Skeletal muscle tissue (tissue), 4 donors: ENCODE data around the gene MTMR10. TPM values are rescaled to one million over a fixed set of nuclear protein-coding genes. Genes with fewer than 3 reads are reported as not detected.

Source experiments
- H3K27ac ChIP-seq: one replicate; pipeline ENCODE4 v1.7.0; 2013; ENCODE audit warnings: mild to moderate bottlenecking, low read depth, low read length, inconsistent platforms
- H3K27me3 ChIP-seq, 3 donors: one replicate each; pipeline ENCODE4 v1.7.0; 2013; ENCODE audit warnings: low read length in 3 of 3; ENCODE audit not compliant: control insufficient read depth in 3 of 3, insufficient read depth in 3 of 3
- H3K36me3 ChIP-seq, 3 donors: one replicate each; pipeline ENCODE4 v1.7.0; 2013; ENCODE audit warnings: low read length in 3 of 3; ENCODE audit not compliant: control insufficient read depth in 3 of 3, insufficient read depth in 3 of 3
- H3K4me1 ChIP-seq, 3 donors: one replicate each; pipeline ENCODE4 v1.7.0; 2013; ENCODE audit warnings: low read length in 3 of 3, mild to moderate bottlenecking in 3 of 3; ENCODE audit not compliant: control insufficient read depth in 3 of 3, insufficient read depth in 3 of 3
- H3K4me3 ChIP-seq, 3 donors: one replicate each; pipeline ENCODE4 v1.7.0; 2013; ENCODE audit warnings: low read length in 3 of 3
- H3K9ac ChIP-seq, 3 donors: one replicate each; pipeline ENCODE4 v1.7.0; 2013; ENCODE audit warnings: low read length in 3 of 3, mild to moderate bottlenecking in 3 of 3, moderate library complexity in 2 of 3, low read depth in 1 of 3
- H3K9me3 ChIP-seq, 3 donors: one replicate each; pipeline ENCODE4 v1.7.0; 2013; ENCODE audit warnings: low read length in 3 of 3; ENCODE audit not compliant: control insufficient read depth in 3 of 3
- total RNA-seq: library from RNA; depleted of rRNA; stranded (reverse); fragments of >200 nt; gene quantifications from one replicate; pipeline ENCODE4 v1.2.3, GENCODE V29; 2014
- donor health status: Osteomylitis.

Gene MTMR10
- total RNA-seq, 1 donor from 2014 or later: 21.4 TPM

DNA sequence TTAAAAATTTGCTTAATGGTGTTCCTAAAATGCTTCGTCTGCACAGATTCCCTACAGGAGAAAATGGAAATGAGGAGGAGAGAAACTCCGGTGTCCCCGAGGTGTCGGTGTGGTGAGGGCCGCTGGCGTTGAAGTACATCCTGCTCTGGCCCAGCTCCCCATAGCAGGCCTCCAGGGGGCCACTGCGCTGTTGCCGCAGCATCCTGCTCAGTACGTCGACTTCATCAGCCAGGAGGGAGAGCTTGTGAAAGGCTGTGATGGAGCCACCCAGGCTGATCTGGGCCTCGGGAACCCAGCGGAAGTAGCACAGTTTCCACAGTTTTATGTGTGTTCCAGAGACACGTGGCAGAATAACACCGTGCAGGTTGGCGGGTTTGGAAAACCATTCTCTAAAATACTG lies 49.9 kb downstream of the MTMR10 start:
- no peak overlapping the region for H3K4me3 ChIP-seq
- H3K27me3 ChIP-seq: no peaks in the 10 kb centered on the region
- H3K9ac ChIP-seq: no peak overlapping the region
- no peak overlapping the region for H3K27ac ChIP-seq
- H3K4me1 ChIP-seq: peaks cover 0 to 5% (median 0%) of the 10 kb centered on the region in 3 donors
- peaks cover 67 to 83% (median 70%) of the 10 kb centered on the region in 3 donors for H3K36me3 ChIP-seq
- no peaks in the 10 kb centered on the region for H3K9me3 ChIP-seq

GRCh38 chr15:30940359-30940758 lies 51.1 kb downstream of the MTMR10 start:
- H3K27ac ChIP-seq: no peak overlapping the region

DNA sequence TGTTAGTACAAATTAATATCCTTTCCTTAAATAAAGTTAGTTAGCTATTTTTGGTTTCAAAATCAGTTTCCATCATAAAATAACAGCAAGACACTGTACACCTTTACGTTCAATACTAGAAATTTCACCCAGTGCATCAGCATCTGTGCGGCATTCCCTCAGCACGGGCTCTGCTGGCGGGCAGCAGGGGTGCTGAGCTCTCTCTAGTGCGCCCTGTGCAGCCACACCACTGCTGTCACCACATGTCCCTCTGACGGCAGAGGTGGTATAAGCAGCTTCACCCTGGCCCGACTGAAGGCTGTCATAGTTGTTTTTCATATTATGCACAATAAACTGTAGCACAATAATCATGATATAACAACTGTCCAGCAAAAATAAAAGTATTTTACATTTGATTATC lies 52.3 kb downstream of the MTMR10 start:
- Histone ChIP-seq H3K9me3 (no peaks in the 10 kb centered on the region), H3K27ac (no peak overlapping the region), H3K27me3 (no peaks in the 10 kb centered on the region), H3K4me3 (no peak overlapping the region), H3K9ac (no peak overlapping the region), H3K4me1 (peaks cover 0 to 5% (median 0%) of the 10 kb centered on the region in 3 donors), H3K36me3 (peaks cover 57 to 70% (median 60%) of the 10 kb centered on the region in 3 donors)

More at GRCh38 chr15:30940359-30940758, 51.1 kb downstream of the MTMR10 start:
- Histone ChIP-seq H3K27me3 (no peaks in the 10 kb centered on the region), H3K36me3 (peaks cover 59 to 79% (median 62%) of the 10 kb centered on the region in 3 donors), H3K9me3 (no peaks in the 10 kb centered on the region), H3K4me1 (peaks cover 0 to 5% (median 0%) of the 10 kb centered on the region in 3 donors), H3K9ac (no peak overlapping the region), H3K4me3 (no peak overlapping the region)

DNA sequence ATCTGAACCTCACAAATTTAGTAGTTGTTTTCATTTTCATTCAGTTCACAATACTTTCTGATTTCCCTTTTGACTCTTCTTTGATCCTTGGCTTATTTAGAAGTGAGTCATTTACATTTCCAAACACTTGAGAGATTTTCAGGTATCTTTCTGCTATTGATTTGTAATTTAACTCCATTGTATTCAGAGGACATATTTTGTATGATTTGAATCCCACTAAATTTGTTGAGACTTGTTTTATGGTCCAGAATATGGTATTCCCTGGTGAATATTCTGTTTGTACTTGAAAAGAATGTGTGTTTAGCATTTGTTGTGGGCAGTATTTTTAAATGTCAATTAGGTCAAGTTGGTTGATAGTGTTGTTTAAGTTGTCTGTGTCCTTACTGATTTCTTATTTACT lies 58.1 kb downstream of the MTMR10 start:
- Histone ChIP-seq H3K36me3 (peaks cover 37 to 46% (median 38%) of the 10 kb centered on the region in 3 donors), H3K27me3 (no peaks in the 10 kb centered on the region), H3K27ac (no peak overlapping the region), H3K9ac (no peak overlapping the region), H3K4me1 (no peaks in the 10 kb centered on the region), H3K4me3 (no peak overlapping the region), H3K9me3 (no peaks in the 10 kb centered on the region)

DNA sequence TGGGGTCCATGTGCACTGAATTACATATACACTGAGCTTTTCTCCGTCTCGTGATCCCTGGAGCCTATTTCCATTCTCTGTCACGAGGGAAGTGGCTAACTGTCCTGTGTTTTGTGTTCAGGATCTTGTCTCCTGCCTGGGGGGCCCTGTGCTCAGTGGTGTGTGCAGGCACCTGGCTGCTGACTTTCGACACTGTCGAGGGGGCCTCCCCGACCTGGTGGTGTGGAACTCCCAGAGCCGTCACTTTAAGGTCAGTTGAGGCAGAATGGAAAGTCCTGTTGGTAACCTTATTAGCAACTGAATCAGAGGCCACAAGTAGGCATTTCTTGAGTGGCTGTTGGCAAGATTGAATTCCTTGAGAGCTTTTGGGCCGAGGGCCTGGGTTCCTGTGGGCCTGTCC lies 61.0 kb downstream of the MTMR10 start:
- H3K27ac ChIP-seq: no peak overlapping the region
- peaks cover 48 to 61% (median 52%) of the 10 kb centered on the region in 3 donors for H3K36me3 ChIP-seq
- no peak overlapping the region for H3K4me3 ChIP-seq
- no peaks in the 10 kb centered on the region for H3K4me1 ChIP-seq
- H3K9ac ChIP-seq: no peak overlapping the region
- no peaks in the 10 kb centered on the region for H3K27me3 ChIP-seq
- no peaks in the 10 kb centered on the region for H3K9me3 ChIP-seq

GRCh38 chr15:30929982-30930381 lies 61.4 kb downstream of the MTMR10 start:
- no peak overlapping the region for H3K9ac ChIP-seq
- peaks cover 52 to 62% (median 55%) of the 10 kb centered on the region in 3 donors for H3K36me3 ChIP-seq
- H3K27ac ChIP-seq: no peak overlapping the region
- H3K4me3 ChIP-seq: no peak overlapping the region
- no peaks in the 10 kb centered on the region for H3K9me3 ChIP-seq
- no peaks in the 10 kb centered on the region for H3K27me3 ChIP-seq
- no peaks in the 10 kb centered on the region for H3K4me1 ChIP-seq

- H3K36me3 ChIP-seq: peaks cover 57 to 68% (median 59%) of the 10 kb centered on the region in 3 donors
- peaks cover 0 to 5% (median 0%) of the 10 kb centered on the region in 3 donors for H3K4me1 ChIP-seq
- no peaks in the 10 kb centered on the region for H3K27me3 ChIP-seq
- H3K27ac ChIP-seq: no peak overlapping the region
- H3K4me3 ChIP-seq: no peak overlapping the region
- no peak overlapping the region for H3K9ac ChIP-seq
- no peaks in the 10 kb centered on the region for H3K9me3 ChIP-seq
Measured at GRCh38 chr15:30929064-30929669, 62.3 kb downstream of the MTMR10 start.

- peaks cover 60 to 73% (median 62%) of the 10 kb centered on the region in 3 donors for H3K36me3 ChIP-seq
Measured at GRCh38 chr15:30928076-30928475, 63.4 kb downstream of the MTMR10 start.

GRCh38 chr15:30927148-30927761 lies 64.2 kb downstream of the MTMR10 start:
- Histone ChIP-seq H3K27ac (no peak overlapping the region), H3K27me3 (no peaks in the 10 kb centered on the region), H3K9me3 (no peaks in the 10 kb centered on the region), H3K4me1 (peaks cover 17 to 25% (median 17%) of the 10 kb centered on the region in 3 donors), H3K4me3 (no peak overlapping the region), H3K9ac (no peak overlapping the region), H3K36me3 (peaks cover 60 to 76% (median 65%) of the 10 kb centered on the region in 3 donors)

More at GRCh38 chr15:30928076-30928475, 63.4 kb downstream of the MTMR10 start:
- H3K4me3 ChIP-seq: no peak overlapping the region
- no peaks in the 10 kb centered on the region for H3K27me3 ChIP-seq
- peaks cover 9 to 16% (median 9%) of the 10 kb centered on the region in 3 donors for H3K4me1 ChIP-seq
- no peak overlapping the region for H3K27ac ChIP-seq
- H3K9ac ChIP-seq: no peak overlapping the region
- no peaks in the 10 kb centered on the region for H3K9me3 ChIP-seq

- Histone ChIP-seq H3K4me1 (peaks cover 27 to 34% (median 28%) of the 10 kb centered on the region in 3 donors), H3K9me3 (no peaks in the 10 kb centered on the region), H3K9ac (no peak overlapping the region), H3K27me3 (no peaks in the 10 kb centered on the region), H3K27ac (no peak overlapping the region), H3K4me3 (no peak overlapping the region), H3K36me3 (peaks cover 60 to 73% (median 65%) of the 10 kb centered on the region in 3 donors)
Measured at GRCh38 chr15:30926161-30926560, 65.3 kb downstream of the MTMR10 start.
